Measurements from ENCODE around the gene TGFB3. TPM values are rescaled to one million over a fixed set of nuclear protein-coding genes. Genes with fewer than 3 reads are reported as not detected.
"Not testable (repeated sequence)": the region's sequence is repeated elsewhere in the genome, so short reads cannot be mapped to it uniquely, and the experiment has no call there.

The TGFB3 gene
- 57.9 TPM for total RNA-seq

DNA sequence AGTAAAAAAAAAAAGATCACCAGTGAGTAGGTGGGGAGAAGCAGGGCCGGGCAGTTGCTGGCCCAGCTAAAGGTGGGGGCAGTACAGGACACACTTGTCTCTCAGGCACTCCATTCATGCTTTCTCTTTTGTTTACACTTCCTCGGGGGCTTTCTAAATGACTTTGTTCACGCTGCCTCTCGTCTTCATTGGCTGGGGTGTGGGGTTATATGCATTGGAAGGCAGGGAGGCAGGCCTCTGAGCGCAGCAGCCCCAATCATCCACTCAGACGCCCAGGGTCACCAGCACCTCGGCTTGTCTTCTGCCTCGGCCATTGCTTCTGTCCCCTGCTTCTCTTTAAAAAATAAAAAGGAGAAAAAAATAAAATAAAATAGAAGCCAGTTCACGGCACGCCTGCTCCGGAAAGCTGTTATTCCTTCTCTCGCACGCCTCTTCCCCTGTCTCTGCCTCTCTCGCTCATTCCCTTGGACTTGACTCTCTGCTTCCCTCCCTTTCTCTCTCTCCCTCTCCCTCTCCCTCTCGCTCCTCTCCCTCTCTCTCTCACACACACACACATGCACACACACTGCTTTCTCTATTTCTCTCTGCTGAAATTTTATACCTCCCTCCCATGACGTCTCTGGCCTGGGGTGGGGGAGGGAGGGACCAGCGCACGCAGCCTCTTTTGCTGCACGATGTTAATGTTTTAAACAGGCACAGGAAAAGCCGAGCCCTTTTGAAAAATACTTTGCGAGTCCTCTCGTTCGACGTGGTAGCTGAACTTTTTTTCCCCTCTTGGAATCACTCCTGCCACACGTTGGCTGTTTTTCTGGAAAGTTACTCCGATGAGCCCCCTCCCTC lies at the start of gene TGFB3:
Gene TGFB3, minus strand, starts transcription at position 570 of the 840 bp plus-strand sequence. CDS start 1,102 bp downstream, outside the sequence.
- DNase-seq (ENCODE audit: low spot score) = peak; percentile 76

DNA sequence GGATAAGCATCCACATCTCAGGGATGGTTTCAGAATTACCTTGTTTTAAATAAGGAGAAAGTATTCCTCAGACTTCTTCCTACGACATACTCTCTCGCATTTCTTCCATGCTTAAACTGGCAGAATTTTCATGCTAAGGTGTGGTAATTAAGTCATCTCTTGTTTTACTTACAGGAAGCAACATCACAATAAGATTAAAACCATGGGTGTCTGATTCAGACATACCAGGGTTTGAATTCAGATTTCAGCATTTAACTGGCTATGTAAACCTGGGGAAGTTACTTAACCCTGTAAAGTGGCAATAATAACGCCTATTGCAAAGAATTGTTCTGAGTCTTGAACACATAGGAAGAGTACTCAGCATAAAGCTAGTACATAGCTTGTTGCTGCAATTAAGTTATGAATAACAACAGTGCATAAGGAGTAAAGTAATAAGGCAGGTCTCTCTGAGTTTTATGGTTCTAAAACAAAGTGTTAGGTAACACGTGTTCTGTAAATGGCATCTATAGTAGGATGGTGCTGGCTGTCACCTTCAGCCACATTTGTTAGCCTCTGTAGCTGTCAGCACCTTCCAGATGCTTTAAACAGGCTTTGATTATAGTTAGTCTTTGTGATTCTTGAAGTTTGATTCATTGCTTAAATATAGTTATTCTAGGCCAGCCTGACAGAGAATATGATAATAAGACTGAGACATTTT lies 42.6 kb upstream of the TGFB3 start:
- DNase-seq (ENCODE audit: low spot score) = no peak

DNA sequence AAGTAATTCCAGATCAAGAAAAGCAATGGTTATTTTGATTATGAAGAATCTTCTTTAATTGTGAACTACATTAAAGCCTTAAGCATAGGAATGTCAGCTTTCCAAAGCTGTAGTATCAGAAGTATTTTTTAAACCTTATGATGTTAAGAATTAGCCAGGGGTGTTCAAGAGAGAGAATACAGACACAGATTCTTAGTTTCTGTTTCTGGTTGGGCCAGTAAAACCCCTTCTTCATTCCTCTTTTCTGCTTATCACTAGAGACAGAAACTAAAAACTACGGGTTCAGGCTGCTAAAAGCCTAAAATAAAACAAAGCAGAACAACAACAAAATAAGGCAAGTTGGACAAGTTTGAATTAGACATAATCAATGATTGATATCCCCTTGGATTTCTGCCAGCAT lies 42.0 kb upstream of the TGFB3 start:
- no peak for DNase-seq (ENCODE audit: low spot score)

DNA sequence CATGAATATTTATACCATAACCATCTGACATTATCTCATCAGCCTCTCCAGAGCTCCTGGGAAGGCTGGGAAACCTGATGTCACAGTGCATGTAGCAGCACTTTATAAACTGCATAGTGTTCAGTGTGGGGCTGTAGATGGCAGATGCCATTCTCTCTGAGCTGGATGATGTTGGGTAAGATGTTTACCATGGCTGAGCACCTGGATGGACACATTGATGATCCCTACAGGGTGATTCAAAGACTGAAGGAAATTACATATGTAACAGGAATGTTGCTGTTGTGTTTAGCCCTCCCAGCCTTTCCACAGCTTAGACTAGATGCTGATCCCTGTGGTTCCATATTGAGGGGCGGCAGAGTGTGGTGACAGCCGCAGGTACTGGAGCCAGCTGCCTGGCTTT lies 41.2 kb upstream of the TGFB3 start:
- DNase-seq (ENCODE audit: low spot score) = no peak

DNA sequence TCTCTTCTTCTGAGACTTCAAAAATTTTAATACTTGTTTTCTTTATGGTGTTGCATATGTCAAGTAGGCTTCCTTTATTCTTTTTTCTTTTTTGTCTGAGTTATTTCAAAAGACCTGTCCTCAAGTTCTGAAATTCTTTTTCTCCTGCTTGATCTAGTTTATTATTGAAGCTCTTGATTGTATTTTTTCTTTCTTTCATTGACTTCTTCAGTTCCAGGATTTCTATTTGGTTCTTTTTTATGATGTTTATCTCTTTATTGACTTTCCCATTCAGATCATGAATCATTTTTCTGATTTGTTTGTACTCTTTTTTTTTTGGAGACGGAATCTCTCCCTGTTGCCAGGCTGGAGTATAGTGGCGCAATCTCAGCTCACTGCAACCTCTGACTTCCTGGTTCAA lies 37.9 kb upstream of the TGFB3 start:
- DNase-seq (ENCODE audit: low spot score) = no peak

DNA sequence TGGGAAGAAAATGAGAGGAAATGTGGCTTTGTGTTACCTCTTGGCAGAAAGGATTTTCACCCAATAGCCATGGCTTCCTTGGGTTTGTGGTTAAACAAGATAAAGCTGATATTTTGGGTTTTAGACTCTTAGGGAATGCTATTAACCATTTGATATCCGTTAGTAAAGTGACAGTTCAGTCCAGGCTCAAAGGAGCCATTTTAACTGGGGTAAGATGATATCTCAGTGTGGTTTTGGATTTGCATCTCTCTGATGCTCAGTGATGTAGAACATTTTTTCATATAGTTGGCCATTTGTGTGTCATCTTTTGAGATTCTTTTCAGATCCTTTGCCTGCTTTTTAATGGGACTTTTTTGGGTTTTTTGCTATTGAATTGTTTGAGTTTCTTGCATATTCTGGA lies 33.9 kb upstream of the TGFB3 start:
- no peak for DNase-seq (ENCODE audit: low spot score)

DNA sequence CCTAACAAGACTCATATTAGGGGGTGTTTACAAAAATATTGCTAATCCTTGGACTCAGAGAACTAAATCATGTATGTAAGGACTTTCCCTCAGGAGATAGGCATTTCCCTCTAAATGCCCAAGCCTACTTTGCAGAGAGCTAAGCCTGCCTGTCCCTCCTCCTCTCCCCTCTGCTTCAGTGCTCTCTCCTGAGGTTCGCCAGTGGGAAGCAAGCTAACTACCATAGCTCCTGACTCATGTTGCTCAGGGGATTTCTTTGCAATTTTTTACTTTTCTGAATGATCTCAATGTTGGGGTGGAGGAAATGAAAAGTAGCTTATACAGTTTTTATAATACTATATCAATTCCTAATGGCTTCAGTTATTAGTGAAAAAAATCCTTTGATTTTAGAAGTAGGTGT lies 33.4 kb upstream of the TGFB3 start:
- no peak for DNase-seq (ENCODE audit: low spot score)

DNA sequence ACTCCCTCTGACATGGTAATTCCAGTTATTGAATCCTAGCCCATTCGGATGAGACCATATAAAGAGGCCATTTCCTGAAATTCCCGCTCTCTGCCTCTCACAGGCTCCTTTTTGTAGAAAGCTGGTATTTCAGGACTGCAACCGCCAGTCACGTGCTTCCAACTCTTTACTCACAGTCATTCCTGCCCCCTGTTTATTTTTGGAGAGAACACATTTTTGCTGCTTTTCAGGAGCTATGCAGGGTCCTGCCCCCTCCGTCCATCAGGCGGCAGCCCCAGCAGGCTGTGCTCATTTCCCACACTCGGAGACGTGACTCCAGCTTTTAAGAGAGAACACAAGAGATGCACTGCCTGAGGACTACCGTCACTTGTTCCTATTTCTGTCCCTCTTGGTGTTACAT lies 30.6 kb upstream of the TGFB3 start:
- peak; percentile 17 for DNase-seq (ENCODE audit: low spot score)

DNA sequence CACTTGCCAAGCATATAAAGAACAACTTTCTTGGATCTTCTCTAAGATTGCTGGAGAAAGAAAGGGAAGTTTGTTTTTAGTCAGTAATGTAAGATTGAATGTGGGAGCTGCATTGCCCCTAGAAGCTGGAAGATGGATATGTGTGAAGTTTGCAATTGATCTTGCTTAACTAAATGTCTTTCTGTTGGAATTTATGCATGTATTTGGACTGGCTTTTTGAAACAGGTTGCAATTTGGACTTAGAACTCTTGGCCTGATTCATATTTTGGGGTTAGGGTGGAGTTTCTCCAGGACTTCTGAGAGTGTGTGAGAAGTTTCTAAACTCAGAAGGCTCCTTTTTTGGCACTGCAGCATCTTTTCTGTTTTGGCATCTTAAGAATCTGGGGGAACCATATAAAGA lies 30.1 kb upstream of the TGFB3 start:
- no peak for DNase-seq (ENCODE audit: low spot score)

DNA sequence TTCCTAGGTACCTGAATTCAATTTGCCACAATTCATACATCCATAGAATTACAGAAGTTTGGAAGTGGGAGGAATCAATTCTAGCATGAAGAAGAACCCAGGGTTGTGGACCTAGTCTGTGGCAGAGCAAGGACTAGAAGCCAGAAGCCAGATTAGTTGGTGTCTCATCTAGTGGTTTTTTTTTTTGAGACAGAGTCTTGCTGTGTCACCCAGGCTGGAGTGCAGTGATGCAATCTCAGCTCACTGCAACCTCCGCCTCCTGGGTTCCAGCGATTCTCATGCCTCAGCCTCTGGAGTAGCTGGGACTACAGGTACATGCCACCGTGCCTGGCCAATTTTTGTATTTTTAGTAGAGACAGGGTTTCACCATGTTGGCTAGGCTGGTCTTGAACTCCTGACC lies 27.8 kb upstream of the TGFB3 start:
- DNase-seq (ENCODE audit: low spot score) = not testable (repeated sequence)

DNA sequence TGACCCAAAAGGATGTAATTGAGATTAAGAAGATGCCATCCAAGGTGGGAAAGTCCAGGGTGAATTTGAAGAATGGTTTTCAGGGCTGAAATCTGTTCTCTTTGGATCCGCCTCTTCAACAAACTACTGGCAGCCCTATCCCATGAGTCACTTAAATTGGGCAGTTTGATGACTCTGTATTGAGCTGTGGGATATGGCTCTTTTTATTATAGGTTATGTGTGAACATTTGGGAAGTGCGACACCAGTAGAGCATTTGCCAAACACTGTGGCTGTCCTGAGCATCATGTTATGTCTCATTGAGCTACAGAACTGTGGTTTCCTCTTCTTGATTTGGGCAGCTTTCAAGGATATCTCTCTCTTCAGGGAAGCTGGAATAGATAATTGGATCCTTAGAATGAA lies 26.1 kb upstream of the TGFB3 start:
- no peak for DNase-seq (ENCODE audit: low spot score)

DNA sequence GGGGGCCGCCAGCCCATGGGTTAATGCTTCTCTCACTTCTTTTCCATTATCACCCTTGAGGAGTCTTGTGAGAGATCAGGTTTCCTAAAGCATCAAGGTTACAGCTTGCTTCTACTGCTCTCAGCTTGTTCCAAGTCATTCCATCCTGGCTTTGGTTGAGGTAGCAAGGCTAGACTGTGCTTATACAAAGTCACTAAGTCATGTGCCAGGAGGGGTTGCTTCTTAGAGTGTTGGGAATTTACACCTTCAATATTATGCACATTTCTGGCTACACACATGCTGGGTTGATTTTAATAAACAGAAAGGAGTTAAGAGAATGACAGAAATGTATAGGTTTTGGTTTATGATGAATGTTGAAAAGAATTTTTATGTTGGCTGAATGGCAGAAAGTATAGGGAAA lies 25.6 kb upstream of the TGFB3 start:
- DNase-seq (ENCODE audit: low spot score) = no peak

DNA sequence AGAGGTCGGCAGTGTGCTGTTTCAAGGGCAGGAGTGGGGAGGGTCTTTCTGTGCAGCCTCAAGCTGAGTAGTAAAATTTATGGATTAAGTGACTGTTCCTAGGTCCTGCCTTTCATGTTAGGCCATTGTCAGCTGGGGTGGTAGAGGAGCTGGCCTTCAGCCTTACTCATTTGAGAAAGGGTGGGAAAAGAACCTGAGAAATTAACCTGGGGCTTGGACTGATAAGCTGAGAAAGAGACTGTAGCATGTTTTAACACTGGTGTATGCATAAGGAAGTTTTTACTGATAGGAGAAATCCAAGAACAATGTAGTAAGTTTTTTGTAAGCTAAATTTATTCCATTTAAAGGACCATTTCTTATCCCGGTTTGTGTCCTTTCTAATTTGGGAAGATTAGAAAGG lies 24.5 kb upstream of the TGFB3 start:
- no peak for DNase-seq (ENCODE audit: low spot score)

DNA sequence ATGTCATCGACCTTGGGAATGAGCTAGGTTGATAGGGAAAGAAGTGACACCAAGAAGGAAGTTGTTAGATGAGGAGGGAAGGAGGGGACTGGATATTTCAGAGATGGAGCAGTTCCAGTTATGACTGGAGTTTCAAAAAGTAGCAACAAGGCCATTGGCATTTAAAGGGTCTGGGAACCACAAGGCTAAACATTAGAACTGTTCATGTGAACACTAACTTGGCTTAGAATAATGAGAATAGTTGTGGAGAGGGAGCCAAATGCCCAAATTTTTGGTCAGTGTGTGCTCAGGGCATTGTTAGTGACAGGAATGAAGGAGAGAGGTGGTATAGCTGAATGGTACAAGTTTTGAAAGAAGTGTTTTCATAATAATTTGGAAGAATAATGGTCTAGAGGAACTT lies 20.6 kb upstream of the TGFB3 start:
- DNase-seq (ENCODE audit: low spot score) = no peak

DNA sequence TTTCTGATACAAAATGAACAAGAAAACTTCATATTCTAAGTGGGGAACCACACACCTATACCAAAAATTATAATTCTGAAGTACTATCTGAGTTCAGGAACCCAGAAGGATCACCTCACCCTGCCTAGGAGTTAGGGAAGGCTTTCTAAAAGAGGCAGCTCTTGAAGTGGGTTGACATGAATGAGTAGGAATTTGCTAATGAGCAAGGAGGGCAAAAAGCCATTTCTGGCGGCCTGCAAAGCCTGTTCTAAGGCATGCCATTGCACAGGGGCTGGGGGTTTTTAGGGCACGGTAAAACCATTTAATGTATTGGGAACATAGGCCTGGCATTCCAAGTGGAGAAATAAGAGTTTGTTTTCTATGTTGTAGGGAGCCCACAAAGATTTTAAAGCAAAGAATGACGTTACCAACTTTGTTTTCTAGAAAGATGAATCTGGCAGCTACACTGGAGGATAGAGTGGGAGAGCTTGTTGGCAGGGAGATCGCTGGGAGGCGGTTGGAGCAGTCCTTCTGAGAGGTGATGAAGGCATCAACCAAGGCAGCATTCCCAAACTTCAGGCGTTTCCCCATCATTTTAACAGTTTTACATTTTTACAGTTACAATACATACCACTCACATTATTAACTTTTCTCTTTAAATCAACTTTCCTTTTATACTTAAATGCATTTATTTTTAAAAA lies 17.9 kb upstream of the TGFB3 start:
- DNase-seq (ENCODE audit: low spot score) = no peak

DNA sequence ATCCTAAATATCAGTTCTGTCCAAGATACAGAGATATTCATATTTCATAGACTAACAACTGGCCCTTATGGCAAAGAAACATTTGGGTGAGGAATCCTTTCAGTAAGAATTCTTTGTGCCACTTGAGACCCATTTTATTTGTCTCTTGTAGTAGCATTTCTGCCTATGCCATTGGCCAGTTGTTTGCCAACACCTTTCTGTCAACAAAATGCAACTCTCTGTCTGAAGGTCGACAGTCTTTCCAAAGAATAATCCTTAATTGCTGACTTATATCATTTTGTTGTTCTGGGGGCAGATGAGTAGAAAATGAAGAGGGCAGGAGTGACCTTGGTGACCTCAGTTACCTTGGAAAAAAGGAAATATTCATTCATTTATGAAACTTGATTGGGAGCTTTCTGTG lies 14.7 kb upstream of the TGFB3 start:
- no peak for DNase-seq (ENCODE audit: low spot score)

DNA sequence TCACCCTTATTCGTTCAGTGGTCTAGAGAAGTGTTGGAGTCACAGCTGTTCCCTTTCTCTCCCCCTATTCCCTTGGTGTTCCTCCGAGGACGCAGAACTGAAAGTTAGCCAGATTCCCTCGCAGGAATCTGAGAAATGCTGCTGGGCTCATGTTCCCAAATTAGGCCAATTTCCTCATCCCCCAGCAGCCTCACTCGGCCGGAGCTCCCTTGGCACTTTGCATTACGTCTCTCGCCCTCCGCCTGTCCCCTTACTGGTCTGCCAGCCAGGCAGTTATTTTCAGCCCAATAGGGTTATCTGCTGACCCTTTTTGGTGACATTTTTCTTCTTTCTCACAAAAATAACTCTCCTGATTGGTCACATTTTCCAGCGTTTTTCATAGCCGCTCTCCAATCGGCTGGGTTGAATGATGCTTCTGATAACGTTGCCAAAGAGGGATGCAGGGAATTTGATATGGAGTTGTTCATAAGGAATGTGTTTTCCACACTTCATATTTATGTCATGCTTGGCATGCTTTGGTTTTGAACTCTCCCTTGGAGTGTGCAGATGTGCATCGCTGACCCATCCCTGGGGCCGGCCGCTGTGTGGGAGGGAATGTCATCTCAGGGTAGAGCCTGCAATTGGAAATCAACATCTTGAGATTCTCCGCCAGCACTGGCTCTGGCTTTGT lies 13.7 kb upstream of the TGFB3 start:
- DNase-seq (ENCODE audit: low spot score) = peak; percentile 53

DNA sequence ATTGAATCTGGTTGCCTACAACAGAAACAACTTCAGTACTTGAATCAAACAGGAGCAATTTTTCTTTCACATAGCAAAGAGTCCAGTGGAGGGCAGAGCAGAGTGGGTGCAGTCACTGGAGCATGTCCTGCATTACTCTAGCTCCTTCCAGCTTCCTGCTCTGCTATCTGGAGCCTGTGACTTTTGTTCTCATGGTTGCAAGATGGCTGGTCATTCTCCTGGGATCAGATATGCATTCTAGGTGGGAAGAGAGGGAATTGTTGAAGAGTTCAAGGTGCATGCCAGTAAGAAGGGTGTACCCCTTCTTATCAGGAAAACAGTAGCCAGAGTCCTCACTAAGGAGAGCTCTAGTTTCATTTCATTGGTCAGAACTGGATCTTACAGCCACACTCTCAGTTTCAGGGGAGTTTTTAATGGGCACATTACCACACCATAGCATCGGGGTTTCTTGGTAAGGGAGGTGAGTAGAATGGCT lies 11.8 kb upstream of the TGFB3 start:
- no peak for DNase-seq (ENCODE audit: low spot score)

DNA sequence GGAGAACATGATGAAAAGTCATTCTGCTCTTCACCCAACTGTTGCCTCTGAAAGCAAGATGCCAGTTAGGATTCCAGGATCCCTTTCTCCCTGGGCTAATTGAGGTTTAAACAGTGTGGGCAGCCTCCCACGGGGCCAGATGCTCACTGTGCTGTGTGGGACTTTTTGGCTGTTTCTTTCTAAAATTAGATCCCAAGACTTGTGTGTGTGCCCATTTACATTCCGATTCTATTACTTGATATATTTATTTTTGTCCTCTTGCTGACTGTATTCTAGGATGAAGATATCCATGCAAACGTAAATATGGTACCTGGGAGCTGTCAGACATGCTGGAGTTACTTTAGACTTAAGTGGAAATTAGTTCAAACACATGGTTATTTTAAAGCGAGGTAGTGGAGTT lies 10.0 kb upstream of the TGFB3 start:
- no peak for DNase-seq (ENCODE audit: low spot score)

DNA sequence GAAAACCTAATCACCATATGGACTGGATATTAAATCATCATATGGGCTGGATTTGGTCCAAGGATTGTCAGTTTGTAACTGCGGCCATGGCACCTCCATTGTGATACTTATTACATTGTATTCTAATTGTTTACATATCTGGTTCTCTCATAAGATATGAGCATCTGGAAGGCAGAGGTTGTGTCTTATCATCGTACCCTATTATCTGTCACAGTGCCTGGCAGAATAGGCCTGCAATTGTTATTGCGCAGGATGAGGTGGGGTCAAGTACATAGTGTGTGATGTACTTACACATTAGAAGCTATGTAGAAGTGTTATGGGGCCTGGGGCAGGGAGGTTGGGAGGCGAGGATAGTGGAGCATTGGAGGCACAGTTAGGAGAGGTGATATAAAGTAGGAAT lies 8.5 kb upstream of the TGFB3 start:
- no peak for DNase-seq (ENCODE audit: low spot score)

DNA sequence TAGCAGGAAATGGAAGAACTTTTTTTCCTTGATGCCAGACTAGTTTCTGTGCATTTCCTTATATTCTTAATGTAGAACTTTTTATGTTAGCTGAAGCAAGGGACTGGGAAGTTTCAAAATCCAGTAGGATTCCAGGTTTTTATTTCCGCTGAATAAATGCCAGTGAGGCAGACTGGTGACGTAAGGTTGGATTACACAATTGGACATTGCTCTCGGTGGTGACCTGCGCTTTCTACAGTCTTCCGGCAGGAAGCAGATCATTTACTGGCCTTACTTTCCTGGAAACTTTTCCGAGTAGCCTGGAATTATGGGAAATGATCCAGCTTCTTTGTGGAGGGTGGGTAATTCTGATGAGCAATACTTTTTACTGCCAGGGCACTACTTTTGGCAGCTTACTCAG lies 7.3 kb upstream of the TGFB3 start:
- DNase-seq (ENCODE audit: low spot score) = peak; percentile 44

All from mucosa of gallbladder (tissue), 1 donor.